BLaER1 treated with 17β-estradiol and CSF1 and Interleukin-3, amounts not matched to agents 10 nM and 100 nM (cell line): ENCODE measurements around the gene RGPD5.
"Not testable (repeated sequence)": the region's sequence is repeated elsewhere in the genome, so short reads cannot be mapped to it uniquely, and the experiment has no call there.

Experiments used
- H3K27ac ChIP-seq, 11 experiments: shearing (Covaris generic); formaldehyde crosslinking; 2 replicates each; pipeline ENCODE4 v1.8.1; 2022
- H3K27me3 ChIP-seq, 11 experiments: shearing (Covaris generic); formaldehyde crosslinking; 2 replicates each; pipeline ENCODE4 v1.8.1; 2022
- H3K36me3 ChIP-seq, 11 experiments: shearing (Covaris generic); formaldehyde crosslinking; 2 replicates each; pipeline ENCODE4 v1.8.1; 2022
- H3K4me1 ChIP-seq, 10 experiments: shearing (Covaris generic); formaldehyde crosslinking; 2 replicates each; pipeline ENCODE4 v1.8.1; 2022
- H3K4me2 ChIP-seq, 11 experiments: shearing (Covaris generic); formaldehyde crosslinking; 2 replicates each; pipeline ENCODE4 v1.8.1; 2022
- H3K4me3 ChIP-seq, 10 experiments: shearing (Covaris generic); formaldehyde crosslinking; 2 replicates each; pipeline ENCODE4 v1.8.1; 2022
- H3K9ac ChIP-seq, 11 experiments: shearing (Covaris generic); formaldehyde crosslinking; 2 replicates each; pipeline ENCODE4 v1.8.1; 2022
- H3K9me3 ChIP-seq, 11 experiments: shearing (Covaris generic); formaldehyde crosslinking; replicated peaks in 1 of 11; 2 replicates each; pipeline ENCODE4 v1.8.1; 2022
- H4K20me1 ChIP-seq, 11 experiments: shearing (Covaris generic); formaldehyde crosslinking; 2 replicates each; pipeline ENCODE4 v1.8.1; 2022

The RGPD5 gene

DNA sequence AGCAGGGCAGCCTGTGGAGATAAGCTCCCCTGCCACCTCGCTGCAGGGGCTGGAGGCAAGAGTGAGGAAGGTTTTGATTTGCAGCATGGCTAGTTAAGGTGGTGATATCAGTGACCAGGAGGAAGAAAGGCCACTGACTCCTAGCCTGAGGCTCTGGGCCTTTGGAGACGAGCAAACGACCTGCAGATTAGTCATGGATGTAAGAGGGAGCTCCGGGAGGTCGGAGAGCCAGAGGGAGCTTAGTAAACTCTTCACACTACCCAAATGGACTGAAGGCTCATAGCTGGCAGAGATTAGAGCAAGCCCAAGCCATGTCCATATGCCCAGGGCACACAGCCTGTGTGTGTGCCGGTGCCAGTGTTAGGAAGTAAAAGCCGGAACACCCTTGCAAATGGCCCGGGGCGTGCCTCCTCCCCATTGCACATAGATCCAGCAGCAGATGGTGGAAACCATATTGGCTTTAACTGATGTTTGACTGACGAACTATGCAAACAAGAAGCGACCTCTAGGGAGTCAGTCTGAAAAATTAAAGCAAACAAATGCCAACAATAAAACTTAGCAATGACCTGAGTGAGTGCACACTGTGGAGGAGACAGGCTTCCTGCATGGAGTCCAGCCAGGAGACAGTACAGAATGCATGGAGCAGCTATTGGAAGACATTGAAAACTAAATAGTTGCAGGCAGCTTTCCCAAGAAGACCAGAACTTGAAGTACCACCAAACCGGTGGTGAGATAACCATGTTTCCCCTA is 2.4 kb upstream of the RGPD5 start:
- not testable (repeated sequence) for H3K27ac ChIP-seq, H3K27me3 ChIP-seq, H3K4me3 ChIP-seq, H4K20me1 ChIP-seq, H3K9ac ChIP-seq, H3K4me1 ChIP-seq, H3K4me2 ChIP-seq, H3K36me3 ChIP-seq, H3K9me3 ChIP-seq

GRCh38 chr2:109792659-109793058 is 1.4 kb upstream of the RGPD5 start:
- not testable (repeated sequence) for H3K27ac ChIP-seq, H3K9ac ChIP-seq, H3K9me3 ChIP-seq, H4K20me1 ChIP-seq, H3K27me3 ChIP-seq, H3K4me1 ChIP-seq, H3K4me3 ChIP-seq, H3K4me2 ChIP-seq, H3K36me3 ChIP-seq

DNA sequence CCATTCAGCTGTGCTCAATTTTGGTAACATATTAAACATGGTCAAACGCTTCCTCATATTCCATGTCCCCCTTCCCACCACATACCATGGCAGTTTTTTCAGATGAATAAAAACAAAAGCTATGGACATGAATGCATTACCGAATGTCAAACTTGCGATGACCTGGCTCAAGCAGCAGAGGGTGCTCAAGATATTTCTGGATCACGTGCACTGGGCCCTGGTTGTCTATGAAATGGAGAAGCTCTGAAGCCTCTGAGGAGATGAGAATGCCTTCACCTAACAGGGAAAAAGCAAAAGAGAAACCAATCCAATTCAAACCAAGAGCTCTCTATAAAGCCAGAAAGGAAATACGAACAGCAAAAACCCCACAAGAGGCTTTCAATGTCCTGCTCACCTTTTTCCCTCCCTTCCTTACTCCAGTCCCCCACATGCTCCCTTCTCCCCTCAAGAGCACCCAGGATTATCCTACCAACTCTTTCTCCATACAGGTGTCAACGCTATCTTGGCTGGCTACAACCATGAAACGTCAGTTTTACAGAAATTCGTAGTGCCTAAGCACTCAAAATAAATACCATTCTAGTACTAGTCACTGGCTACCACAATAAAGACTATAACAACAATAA is 77.1 kb downstream of the RGPD5 start:
- H3K4me3 ChIP-seq, H3K9me3 ChIP-seq, H3K4me2 ChIP-seq, H3K4me1 ChIP-seq, H3K36me3 ChIP-seq, H3K27ac ChIP-seq, H4K20me1 ChIP-seq, H3K27me3 ChIP-seq, H3K9ac ChIP-seq: not testable (repeated sequence)

DNA sequence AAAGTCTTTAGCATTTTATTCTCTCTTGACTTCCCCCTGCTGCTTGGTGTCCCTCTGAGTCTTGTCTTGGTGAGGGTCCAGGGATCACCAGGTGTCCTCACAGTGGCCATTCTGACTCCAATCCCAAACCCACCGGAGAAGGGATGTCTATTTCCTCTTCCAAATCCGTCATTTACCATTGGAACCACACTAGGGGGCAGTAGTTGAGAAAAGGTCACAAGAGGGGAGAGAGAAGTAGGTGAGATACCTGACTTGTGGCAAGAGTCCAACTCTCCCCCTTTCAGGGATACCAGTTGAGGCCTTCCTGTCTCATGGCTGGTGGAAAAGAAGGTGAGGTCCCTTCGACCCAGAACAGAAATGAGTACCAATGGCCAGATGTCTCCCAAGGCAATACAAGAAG is 82.5 kb downstream of the RGPD5 start:
- not testable (repeated sequence) for H3K36me3 ChIP-seq, H3K4me2 ChIP-seq, H3K4me3 ChIP-seq, H3K9ac ChIP-seq, H3K27ac ChIP-seq, H3K4me1 ChIP-seq, H3K9me3 ChIP-seq, H4K20me1 ChIP-seq, H3K27me3 ChIP-seq

DNA sequence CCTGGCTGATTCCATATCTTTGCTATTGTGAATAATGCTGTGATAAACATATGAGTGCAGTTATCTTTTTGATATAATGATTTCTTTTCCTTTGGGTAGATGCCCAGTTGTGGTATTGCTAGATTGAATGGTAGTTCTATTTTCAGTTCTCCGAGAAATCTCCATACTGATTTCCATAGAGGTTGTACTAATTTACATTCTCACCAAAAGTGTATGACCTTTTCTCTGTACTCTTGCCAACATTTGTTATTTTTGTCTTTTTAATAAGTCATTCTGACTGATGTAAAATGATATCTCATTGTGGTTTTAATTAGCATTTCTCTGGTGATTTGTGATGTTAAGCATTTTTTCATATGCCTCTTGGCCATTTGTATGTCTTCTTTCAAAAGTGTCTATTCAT is 88.0 kb downstream of the RGPD5 start:
- H3K27ac ChIP-seq, H3K4me3 ChIP-seq, H3K27me3 ChIP-seq, H3K9me3 ChIP-seq, H3K4me2 ChIP-seq, H3K9ac ChIP-seq, H3K36me3 ChIP-seq, H3K4me1 ChIP-seq, H4K20me1 ChIP-seq: not testable (repeated sequence)

GRCh38 chr2:109888414-109888813 is 94.3 kb downstream of the RGPD5 start:
- H3K4me3 ChIP-seq, H3K4me1 ChIP-seq, H3K4me2 ChIP-seq, H3K9ac ChIP-seq, H3K27me3 ChIP-seq, H3K27ac ChIP-seq, H3K36me3 ChIP-seq, H3K9me3 ChIP-seq, H4K20me1 ChIP-seq: not testable (repeated sequence)

DNA sequence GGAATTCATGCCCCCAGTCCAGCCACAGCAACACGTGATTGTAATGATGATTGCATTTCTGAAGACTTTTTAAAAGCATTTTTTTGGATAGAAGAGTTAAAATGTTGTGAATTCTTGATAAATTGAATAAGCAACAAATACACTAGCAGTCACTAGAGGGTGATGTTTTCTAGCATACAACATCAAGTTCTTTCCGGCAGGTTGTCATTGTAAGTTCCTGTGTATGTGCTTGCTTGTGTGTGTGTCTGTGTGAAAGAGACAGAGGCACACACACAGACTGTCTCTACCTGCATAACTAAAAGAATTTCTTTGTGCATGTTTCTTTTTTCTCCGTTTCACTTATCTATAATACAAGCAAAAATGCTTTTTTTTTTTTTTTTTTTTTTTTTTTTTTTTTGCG is 95.8 kb downstream of the RGPD5 start:
- not testable (repeated sequence) for H3K36me3 ChIP-seq, H4K20me1 ChIP-seq, H3K4me3 ChIP-seq, H3K9ac ChIP-seq, H3K4me2 ChIP-seq, H3K27ac ChIP-seq, H3K4me1 ChIP-seq, H3K9me3 ChIP-seq, H3K27me3 ChIP-seq

GRCh38 chr2:109891024-109891423 is 96.9 kb downstream of the RGPD5 start:
- not testable (repeated sequence) for H3K9me3 ChIP-seq, H3K27me3 ChIP-seq, H3K4me2 ChIP-seq, H3K27ac ChIP-seq, H4K20me1 ChIP-seq, H3K9ac ChIP-seq, H3K4me3 ChIP-seq, H3K36me3 ChIP-seq, H3K4me1 ChIP-seq

DNA sequence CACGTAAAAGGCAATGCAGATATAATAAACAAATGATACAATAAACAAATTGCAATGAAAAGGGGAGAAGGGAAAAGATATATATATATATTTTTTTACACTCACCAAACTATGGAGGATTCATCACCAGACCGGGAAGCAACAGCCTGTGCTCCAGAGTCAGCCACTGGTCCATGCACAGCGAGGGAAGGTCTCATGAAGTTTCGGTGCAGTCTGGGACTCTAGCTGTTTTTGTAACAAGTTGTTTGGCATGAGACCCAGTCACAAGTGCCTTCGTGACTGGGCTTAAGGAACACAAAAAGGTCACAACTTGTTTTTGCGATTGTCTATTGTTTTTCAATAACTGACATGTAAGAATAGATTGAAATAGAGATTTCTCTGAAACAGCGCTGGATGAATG is 99.6 kb downstream of the RGPD5 start:
- not testable (repeated sequence) for H3K4me1 ChIP-seq, H3K27ac ChIP-seq, H3K9ac ChIP-seq, H4K20me1 ChIP-seq, H3K4me2 ChIP-seq, H3K9me3 ChIP-seq, H3K27me3 ChIP-seq, H3K36me3 ChIP-seq, H3K4me3 ChIP-seq

- not testable (repeated sequence) for H3K4me1 ChIP-seq, H3K36me3 ChIP-seq, H3K27ac ChIP-seq, H4K20me1 ChIP-seq, H3K9me3 ChIP-seq, H3K27me3 ChIP-seq, H3K9ac ChIP-seq, H3K4me3 ChIP-seq, H3K4me2 ChIP-seq
Observed at GRCh38 chr2:109894141-109894540, 100.0 kb downstream of the RGPD5 start.

DNA sequence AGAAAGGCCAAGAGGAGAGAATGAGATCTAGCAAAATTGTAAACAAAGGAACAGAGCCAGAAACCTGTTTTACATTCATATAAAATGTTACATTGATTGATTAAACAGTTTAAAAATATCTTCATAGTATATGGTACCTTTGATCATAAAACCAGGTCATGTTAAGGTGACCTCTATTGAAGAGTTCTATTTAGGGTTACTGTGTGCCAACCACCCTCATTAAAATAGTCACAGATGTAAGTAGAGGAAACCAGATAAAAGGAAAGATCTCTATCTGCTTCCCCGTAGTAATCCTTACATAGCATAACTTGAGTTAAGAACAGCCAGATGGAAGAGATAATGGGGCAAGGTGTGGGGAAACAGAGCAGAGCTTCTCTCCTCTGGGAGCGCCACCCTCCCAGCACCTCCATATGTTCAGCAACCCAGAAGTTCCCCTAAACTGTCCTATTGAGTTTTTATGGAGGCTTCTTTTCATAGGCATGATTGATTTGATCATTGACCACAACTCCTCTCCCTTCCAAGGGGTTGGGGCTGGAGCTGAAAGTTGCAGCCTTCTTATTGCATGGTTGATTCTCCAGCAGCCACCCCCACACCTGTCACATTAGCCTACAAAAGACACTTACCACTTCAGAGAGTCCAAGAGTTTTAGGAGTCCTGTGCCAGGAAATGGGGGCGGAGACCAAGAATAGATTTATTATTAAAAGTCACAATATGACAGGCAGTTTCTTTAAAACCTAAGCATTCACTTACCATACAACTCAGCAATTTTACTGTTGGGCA is 101.2 kb downstream of the RGPD5 start:
- H4K20me1 ChIP-seq, H3K4me1 ChIP-seq, H3K9me3 ChIP-seq, H3K27me3 ChIP-seq, H3K9ac ChIP-seq, H3K4me3 ChIP-seq, H3K4me2 ChIP-seq, H3K27ac ChIP-seq, H3K36me3 ChIP-seq: not testable (repeated sequence)

DNA sequence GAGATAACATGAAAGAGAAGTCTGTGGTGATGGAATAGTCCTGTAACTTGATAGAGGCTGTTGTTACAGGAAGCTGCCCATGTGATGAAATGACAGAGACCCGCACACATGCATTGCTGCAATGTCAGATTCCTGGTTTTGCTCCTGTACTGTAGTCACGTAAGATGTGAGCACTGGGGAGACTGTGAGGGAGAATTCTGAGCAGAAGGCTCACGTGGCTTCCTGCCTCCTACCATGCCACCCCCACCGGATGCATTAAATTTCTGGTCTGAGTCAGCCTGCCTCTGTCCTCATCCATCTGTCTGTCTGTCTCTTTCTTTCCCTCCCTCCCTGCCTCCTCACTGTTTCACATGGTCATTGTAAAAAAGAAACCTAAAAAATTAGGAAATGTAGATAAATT is 102.1 kb downstream of the RGPD5 start:
- not testable (repeated sequence) for H3K9ac ChIP-seq, H3K9me3 ChIP-seq, H3K4me3 ChIP-seq, H3K27me3 ChIP-seq, H3K4me1 ChIP-seq, H3K27ac ChIP-seq, H4K20me1 ChIP-seq, H3K4me2 ChIP-seq, H3K36me3 ChIP-seq

- H3K27me3 ChIP-seq, H3K4me3 ChIP-seq, H4K20me1 ChIP-seq, H3K9me3 ChIP-seq, H3K36me3 ChIP-seq, H3K9ac ChIP-seq, H3K4me1 ChIP-seq, H3K4me2 ChIP-seq, H3K27ac ChIP-seq: not testable (repeated sequence)
Observed at GRCh38 chr2:109897769-109898461, 103.8 kb downstream of the RGPD5 start.
